Mucosa of rectum (tissue), 2 donors: ENCODE data around the gene TBCC.
"Not testable (repeated sequence)": the region's sequence is repeated elsewhere in the genome, so short reads cannot be mapped to it uniquely, and the experiment has no call there.

Experiments used
- H3K27ac ChIP-seq, 2 donors: one replicate each; pipeline ENCODE4 v1.7.0; 2013; ENCODE audit warnings: inconsistent platforms in 2 of 2, low read depth in 2 of 2, low read length in 2 of 2
- H3K27me3 ChIP-seq, 2 donors: one replicate each; pipeline ENCODE4 v1.7.0; 2013; ENCODE audit warnings: low read length in 2 of 2; ENCODE audit not compliant: control insufficient read depth in 2 of 2, insufficient read depth in 2 of 2
- H3K36me3 ChIP-seq, 2 donors: one replicate each; pipeline ENCODE4 v1.7.0; 2013; ENCODE audit warnings: low read length in 2 of 2; ENCODE audit not compliant: control insufficient read depth in 2 of 2, insufficient read depth in 2 of 2
- H3K4me1 ChIP-seq, 2 donors: one replicate each; pipeline ENCODE4 v1.7.0; 2013; ENCODE audit warnings: low read length in 2 of 2, mild to moderate bottlenecking in 1 of 2; ENCODE audit not compliant: control insufficient read depth in 2 of 2, insufficient read depth in 2 of 2
- H3K4me3 ChIP-seq, 2 donors: one replicate each; pipeline ENCODE4 v1.7.0; 2013; ENCODE audit warnings: low read length in 2 of 2
- H3K9ac ChIP-seq, 2 donors: one replicate each; pipeline ENCODE4 v1.7.0; 2013; ENCODE audit warnings: low read length in 2 of 2, low read depth in 1 of 2, mild to moderate bottlenecking in 1 of 2
- H3K9me3 ChIP-seq, 2 donors: one replicate each; pipeline ENCODE4 v1.7.0; 2013; ENCODE audit warnings: low read length in 2 of 2; ENCODE audit not compliant: control insufficient read depth in 2 of 2
- donor health status: healthy.
- donor health status: Normal muscosa, but diverticular disease.

TBCC gene

DNA sequence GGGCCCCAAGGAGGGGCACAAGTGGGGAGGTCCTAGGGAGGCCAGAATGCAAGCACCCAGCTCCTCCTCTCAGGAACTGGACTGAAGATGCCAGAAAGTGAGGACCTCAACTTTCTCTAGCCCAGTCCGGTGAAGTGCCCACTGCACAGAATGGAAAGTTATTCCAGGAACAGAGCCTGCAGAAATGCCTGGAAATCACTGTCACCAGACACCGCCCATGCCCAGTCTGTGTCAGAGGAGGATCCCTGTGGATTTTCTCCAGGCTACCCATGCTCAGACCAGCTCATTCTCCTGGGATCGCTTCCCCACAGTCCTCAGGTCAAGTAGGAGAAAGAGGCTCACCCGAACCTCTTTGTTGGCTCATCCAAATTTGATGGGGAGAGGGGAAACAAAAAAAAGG lies 30.0 kb downstream of the TBCC start:
- Histone ChIP-seq H3K27me3 (no peaks in the 10 kb centered on the region), H3K9me3 (no peaks in the 10 kb centered on the region), H3K27ac (no peak overlapping the region), H3K9ac (no peak overlapping the region), H3K36me3 (no peaks in the 10 kb centered on the region), H3K4me1 (no peaks in the 10 kb centered on the region), H3K4me3 (no peak overlapping the region)

DNA sequence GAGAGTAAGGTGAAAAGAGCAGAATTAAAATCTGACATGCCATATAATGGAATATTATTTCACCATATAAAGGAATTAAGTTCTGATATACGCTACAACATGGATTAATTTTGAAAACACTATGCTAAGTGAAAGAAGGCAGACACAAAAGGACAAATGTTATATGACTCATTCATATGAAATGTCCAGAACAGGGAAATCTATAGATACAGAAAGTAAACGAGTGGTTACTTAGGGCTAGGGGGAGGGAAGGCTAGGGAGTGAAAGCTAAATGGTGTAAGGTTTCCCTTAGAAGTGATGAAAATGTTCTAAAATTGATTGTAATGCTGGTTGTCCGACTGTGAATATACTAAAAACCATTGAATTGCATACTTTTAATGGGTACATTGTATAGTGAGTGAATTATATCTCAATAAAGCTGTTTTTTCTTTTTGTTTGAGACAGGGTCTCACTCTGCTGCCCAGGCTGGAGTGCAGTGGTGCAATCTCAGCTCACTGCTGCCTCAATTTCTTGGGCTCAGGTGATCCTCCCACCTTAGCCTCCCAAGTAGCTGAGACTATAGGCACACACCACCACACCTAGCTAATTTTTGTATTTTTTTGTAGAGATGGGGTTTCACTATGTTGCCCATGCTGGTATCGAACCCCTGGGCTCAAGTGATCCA lies 31.7 kb downstream of the TBCC start:
- no peak overlapping the region for H3K9ac ChIP-seq
- no peaks in the 10 kb centered on the region for H3K4me1 ChIP-seq
- no peak overlapping the region for H3K27ac ChIP-seq
- no peaks in the 10 kb centered on the region for H3K36me3 ChIP-seq
- no peaks in the 10 kb centered on the region for H3K27me3 ChIP-seq
- H3K4me3 ChIP-seq: no peak overlapping the region
- H3K9me3 ChIP-seq: no peaks in the 10 kb centered on the region

DNA sequence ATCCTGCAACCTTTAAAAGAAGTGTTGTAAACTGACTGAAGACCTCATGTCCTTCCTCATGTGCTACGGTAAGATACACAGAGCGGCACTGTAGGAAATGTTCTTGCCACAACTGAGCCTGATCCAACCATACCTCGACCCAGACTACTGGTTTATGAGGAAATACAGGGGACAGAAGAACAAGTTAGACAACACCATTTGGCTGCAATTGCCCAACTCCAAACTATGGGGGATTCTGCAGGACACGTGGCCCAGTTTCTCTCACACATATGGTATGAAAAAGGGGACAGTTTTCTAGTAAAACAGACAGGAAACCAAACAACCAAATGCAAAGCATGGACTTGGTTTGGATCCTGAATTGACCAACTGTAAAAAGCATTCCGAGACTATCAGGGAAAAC lies 34.0 kb downstream of the TBCC start:
- Histone ChIP-seq H3K36me3 (no peaks in the 10 kb centered on the region), H3K4me1 (no peaks in the 10 kb centered on the region), H3K9me3 (no peaks in the 10 kb centered on the region)

DNA sequence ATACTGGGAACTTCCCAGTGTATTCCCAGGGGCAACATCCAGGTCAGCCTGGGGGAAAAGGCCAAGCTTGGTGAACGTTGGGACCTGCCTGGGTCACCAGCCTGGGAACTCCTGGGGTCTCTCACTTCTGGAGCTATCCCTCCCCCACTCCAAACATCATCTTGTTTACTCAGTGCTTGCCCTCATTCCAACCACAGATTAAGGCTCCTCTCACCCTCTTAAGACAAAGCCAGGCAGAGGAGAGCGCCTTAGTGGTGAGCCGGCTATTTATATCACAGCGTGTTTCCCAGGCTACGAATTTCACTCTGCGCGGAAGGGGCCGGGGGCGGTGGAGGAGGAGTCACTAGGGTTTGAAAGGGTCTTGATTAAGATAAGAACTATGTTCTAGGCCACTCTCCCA lies 35.6 kb downstream of the TBCC start:
- no peak overlapping the region for H3K27ac ChIP-seq
- H3K27me3 ChIP-seq: no peaks in the 10 kb centered on the region
- H3K9me3 ChIP-seq: no peaks in the 10 kb centered on the region
- H3K4me3 ChIP-seq: no peak overlapping the region
- H3K9ac ChIP-seq: no peak overlapping the region
- H3K4me1 ChIP-seq: no peaks in the 10 kb centered on the region
- H3K36me3 ChIP-seq: no peaks in the 10 kb centered on the region

More for the DNA sequence above, 34.0 kb downstream of the TBCC start:
- H3K9ac ChIP-seq: no peak overlapping the region
- H3K27me3 ChIP-seq: no peaks in the 10 kb centered on the region
- H3K27ac ChIP-seq: no peak overlapping the region
- no peak overlapping the region for H3K4me3 ChIP-seq

DNA sequence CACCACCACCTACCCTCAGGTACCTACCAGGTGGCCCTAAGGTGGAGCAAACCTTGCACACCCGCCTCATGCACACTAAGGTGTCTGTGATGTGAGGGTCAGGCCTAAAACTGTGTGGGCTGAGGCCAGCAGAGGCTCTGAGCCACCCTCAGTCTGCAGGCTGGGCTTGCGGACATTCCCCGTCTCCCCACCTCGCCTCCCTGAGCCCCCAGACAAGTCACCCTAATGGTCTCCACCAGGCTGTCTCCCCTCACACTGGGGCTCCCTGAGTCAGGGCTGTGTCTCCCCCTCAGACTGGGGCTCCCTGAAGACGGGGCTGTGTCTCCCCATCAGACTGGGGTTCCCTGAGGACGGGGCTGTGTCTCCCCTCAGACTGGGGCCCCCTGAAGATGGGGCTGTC lies 36.0 kb downstream of the TBCC start:
- Histone ChIP-seq H3K9me3 (no peaks in the 10 kb centered on the region), H3K9ac (no peak overlapping the region), H3K27ac (no peak overlapping the region), H3K36me3 (no peaks in the 10 kb centered on the region), H3K27me3 (no peaks in the 10 kb centered on the region), H3K4me3 (no peak overlapping the region), H3K4me1 (no peaks in the 10 kb centered on the region)

DNA sequence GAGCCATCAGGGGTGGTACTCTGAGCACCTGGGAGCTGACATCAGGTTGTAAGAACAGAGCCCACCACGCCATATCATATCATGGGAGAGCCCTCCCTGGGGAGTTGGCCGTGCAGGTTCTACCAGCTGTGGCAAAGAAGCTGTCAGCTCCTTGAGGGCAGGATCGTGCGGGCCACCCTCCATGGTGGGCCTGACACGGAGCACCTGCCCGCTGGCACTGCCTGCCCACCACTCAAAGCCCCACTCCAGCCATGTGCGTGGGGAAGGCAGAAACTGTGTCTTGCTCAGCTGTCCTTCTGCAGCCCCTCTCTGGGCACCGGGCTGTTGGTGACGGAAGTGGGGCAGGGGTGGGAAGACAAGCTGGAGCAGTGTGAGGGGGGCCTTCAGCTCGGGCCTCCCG lies 37.8 kb downstream of the TBCC start:
- no peak overlapping the region for H3K4me3 ChIP-seq
- no peaks in the 10 kb centered on the region for H3K4me1 ChIP-seq
- no peaks in the 10 kb centered on the region for H3K36me3 ChIP-seq
- no peak overlapping the region for H3K27ac ChIP-seq
- no peak overlapping the region for H3K9ac ChIP-seq
- no peaks in the 10 kb centered on the region for H3K27me3 ChIP-seq
- no peaks in the 10 kb centered on the region for H3K9me3 ChIP-seq

DNA sequence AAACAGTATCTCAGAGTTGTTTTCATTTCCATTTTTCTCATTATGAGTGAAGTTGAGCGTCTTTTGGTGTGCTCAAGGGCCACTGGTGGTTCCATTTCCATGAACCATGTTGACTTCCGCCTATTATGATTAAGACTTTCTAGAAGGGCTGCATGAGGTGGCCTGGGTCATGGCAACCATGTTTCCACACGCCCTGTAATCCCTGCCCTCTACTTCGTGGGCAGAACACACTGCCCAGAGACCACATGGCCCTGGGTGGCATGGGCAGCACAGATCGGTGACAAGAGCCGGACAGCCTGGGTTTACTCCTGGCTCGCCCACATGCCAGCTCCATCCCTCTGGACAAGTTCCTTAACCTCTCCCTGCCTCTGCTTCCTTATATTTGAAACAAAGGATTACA lies 38.3 kb downstream of the TBCC start:
- Histone ChIP-seq H3K4me1 (no peaks in the 10 kb centered on the region), H3K9ac (no peak overlapping the region), H3K27me3 (no peaks in the 10 kb centered on the region), H3K4me3 (no peak overlapping the region), H3K9me3 (no peaks in the 10 kb centered on the region), H3K27ac (no peak overlapping the region), H3K36me3 (no peaks in the 10 kb centered on the region)

DNA sequence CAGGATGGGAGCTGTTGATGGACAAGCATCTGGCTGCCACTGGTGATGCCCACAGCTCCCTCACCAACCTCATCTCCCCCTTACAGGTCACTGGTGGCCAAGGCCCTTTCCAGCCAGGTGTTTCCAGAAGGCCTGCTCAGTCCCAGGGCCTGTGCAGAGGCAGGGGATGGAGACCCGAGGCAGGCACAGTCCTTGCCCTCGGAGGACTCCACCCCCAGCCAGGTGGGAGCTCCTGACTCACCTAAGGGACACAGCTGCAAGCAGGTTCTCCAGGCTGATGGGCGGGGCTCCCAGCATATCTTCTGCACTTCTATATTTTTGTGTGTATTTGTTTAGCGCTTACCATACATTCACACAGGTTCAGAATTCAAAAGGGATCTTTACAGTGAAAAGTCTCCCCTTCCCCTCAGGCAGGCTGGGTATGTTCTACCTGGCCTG lies 40.9 kb downstream of the TBCC start:
- no peaks in the 10 kb centered on the region for H3K36me3 ChIP-seq
- no peak overlapping the region for H3K4me3 ChIP-seq
- H3K9me3 ChIP-seq: no peaks in the 10 kb centered on the region
- no peaks in the 10 kb centered on the region for H3K4me1 ChIP-seq
- no peak overlapping the region for H3K9ac ChIP-seq
- no peak overlapping the region for H3K27ac ChIP-seq
- H3K27me3 ChIP-seq: no peaks in the 10 kb centered on the region

DNA sequence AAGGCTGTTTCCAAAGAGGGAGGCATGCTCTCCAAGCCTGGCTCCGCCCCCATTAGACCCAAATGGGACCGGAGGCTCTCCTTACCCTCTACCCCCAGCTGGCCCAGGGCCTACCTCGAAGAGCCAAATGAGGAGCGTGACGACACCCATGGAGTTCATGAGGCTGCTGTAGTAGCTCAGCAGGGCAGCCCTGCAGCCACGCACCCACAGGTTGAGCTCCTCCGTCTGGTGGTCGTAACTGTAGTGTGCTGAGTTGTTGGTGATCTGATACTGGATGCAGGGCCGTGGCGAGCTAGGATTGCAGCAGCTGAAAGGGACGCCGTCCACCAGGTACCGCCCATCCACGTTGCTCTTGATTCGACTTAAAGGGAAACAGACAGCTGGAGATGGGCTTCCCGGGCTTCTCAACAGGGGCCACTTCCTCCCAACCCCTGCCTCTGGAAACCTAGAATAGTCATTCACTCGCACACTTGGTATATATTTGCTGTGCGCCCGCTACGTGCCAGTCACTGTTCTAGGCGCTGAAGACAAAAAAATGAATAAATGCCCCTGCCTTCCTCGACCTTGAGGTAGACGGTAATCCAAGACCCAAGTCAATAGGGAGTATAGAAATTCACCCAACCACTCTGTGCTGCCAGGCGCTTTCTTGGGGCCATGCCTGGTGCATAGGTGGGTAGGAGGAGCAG lies 41.5 kb downstream of the TBCC start:
- no peaks in the 10 kb centered on the region for H3K4me1 ChIP-seq
- H3K36me3 ChIP-seq: no peaks in the 10 kb centered on the region
- no peaks in the 10 kb centered on the region for H3K27me3 ChIP-seq
- H3K9me3 ChIP-seq: no peaks in the 10 kb centered on the region
- no peak overlapping the region for H3K9ac ChIP-seq
- no peak overlapping the region for H3K4me3 ChIP-seq
- no peak overlapping the region for H3K27ac ChIP-seq

DNA sequence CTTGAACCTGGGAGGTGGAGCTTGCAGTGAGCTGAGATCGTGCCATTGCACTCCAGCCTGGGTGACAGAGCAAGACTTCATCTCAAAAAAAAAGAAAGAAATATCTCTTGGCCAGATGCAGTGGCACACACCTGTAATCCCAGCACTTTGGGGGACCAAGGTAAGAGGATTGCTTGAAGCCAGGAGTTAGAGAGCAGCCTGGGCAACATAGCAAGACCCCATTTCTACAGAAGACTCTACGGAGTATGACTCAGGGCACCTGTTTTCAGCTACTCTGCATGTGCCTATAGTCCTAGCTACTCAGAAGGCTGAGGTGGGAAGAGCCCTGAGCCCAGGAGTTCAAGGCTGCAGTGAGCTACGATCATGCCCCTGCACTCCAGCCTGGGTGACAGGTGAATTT lies 43.1 kb downstream of the TBCC start:
- not testable (repeated sequence) for H3K9me3 ChIP-seq, H3K27ac ChIP-seq, H3K9ac ChIP-seq, H3K4me3 ChIP-seq, H3K4me1 ChIP-seq, H3K27me3 ChIP-seq, H3K36me3 ChIP-seq
